ENCODE results near the gene EPN1. TPM values are rescaled to one million over a fixed set of nuclear protein-coding genes. Genes with fewer than 3 reads are reported as not detected.

The EPN1 gene
- total and polyA plus RNA-seq, 2 of the 13 experiments (the other 11 are each of a cell fraction or from before 2014, with no cell fraction given): 28.9 to 31.7 TPM

DNA sequence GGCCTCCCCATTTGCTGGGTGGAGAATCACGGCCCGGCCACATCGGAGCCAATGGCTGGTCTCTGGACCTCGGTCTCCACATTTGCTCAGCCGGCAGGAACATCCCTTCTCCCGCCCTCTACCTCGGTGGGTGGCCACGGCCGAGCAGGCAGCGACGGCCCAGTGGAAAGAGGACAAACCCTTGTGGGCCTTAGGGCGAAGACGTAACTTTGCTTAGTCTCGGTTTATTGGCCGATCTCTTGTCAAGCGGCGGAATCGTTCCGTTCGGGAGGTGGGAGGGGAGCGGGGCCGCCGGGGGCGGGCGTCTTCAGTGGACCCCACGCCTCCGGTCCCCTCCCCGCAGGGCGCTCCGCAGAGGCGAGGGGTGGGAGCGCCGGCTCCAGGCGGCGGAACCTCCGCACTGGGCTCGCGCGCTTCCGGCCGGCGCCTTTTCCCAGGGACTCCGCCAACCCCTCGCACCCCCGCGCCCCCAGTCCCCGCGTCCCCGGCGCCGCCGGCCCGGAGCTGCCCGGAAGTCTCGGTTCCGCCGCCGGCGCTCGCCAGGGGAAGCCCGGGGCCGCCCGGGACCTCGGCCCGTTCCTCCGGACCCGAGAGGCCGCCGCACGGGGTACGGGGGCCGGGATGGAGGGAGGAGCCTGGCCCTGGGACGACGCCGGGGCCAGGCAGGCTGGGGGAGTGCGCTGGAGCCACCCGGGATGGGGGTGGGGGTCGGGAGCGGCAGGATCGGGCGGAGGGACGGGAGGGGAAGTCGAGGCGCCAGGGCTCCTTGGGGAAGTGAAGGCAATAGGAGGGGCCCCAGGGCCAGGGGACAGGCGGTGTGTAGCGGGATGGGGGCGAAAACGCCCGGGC, 34.2 kb upstream of the EPN1 start, which contains the start of gene ZNF580:
Gene ZNF580, plus strand, starts transcription at position 426 of the 849 bp plus-strand sequence. CDS start 1,507 bp downstream, outside the sequence.
- no peak within 1 kb of the TSS for H2AFZ ChIP-seq (ENCODE audit: low read length)
- peak within 1 kb of the TSS; percentile 84 for H3K9ac ChIP-seq (ENCODE audit: insufficient read depth, low read depth, low read length)
- in situ Hi-C loops (cut with HindIII; ENCODE audit: extremely low pct_ligation_motif_present, low pct_unique_long_range_greater_than_20kb) (no loop called here), intact Hi-C loops (cut with micrococcal nuclease; ENCODE audit: unreplicated experiment) (no loop called here)
- H3K4me1 ChIP-seq (ENCODE audit: insufficient read depth, low read length): peaks cover 58% of the 10 kb centered on the region
- ATAC-seq (peak; percentile 63), FAIRE-seq (no peak), DNase-seq (ENCODE audit: low spot score) (peak; percentile 40)
- H3K27ac ChIP-seq (ENCODE audit: extremely low read length, insufficient read depth, low read length): peak within 1 kb of the TSS; percentile 79
- no TSS peak for BruUV-seq (replicated peaks)
- peaks cover 0 to 10% of the 10 kb centered on the region in 2 experiments; a peak in 2 of 5 replicates for H3K36me3 ChIP-seq (replicated peaks in 1 of 2; ENCODE audit: control insufficient read depth in 1 of 2, insufficient read depth in 2 of 2, low read length in 2 of 2)
- peaks cover 49% of the 10 kb centered on the region for H3K79me2 ChIP-seq (ENCODE audit: insufficient read depth, low read length)
- H4K20me1 ChIP-seq (ENCODE audit: insufficient read depth, low read length): no peaks in the 10 kb centered on the region
- peak within 1 kb of the TSS; percentile 92 to 96 (median 92) for H3K4me3 ChIP-seq (replicated peaks in 1 of 3; ENCODE audit: insufficient read depth in 1 of 3, low read depth in 2 of 3, low read length in 3 of 3)
- CTCF ChIA-PET (ENCODE audit: low intra/inter-chr PET ratio, low total read pairs): no interaction called here
- no peaks in the 10 kb centered on the region; a peak in 1 of 5 replicates for H3K27me3 ChIP-seq (ENCODE audit: control insufficient read depth in 1 of 2, insufficient read depth in 2 of 2, low read length in 2 of 2)
- no peaks in the 10 kb centered on the region for H3K9me3 ChIP-seq (ENCODE audit: low read length)
- WGBS (ENCODE audit: low lambda C conversion rate): under 1% methylated on average over 50 of the region's 89 CpGs
- H3K4me2 ChIP-seq (ENCODE audit: low read depth, low read length): peak within 1 kb of the TSS; percentile 96
- POLR2A ChIA-PET: interaction anchor here (0.6 to 1.0 kb wide), 3 partner anchors 9 to 42 kb away, joined by 3 to 8 read pairs (median 3); partner anchors contain the start of genes FIZ1 and U2AF2
- TF ChIP-seq ZFP82 (CRISPR knock-in tag; IDR thresholded peaks at IDR 0.05; ENCODE audit: borderline replicate concordance) (peak; percentile 82; the same call in 1 of the 2 replicates), ZNF782 (CRISPR knock-in tag; IDR thresholded peaks at IDR 0.05; ENCODE audit: borderline replicate concordance) (0 out of 2 replicates have a peak, but pooled peaks have one; percentile 28), NCOA5 (CRISPR knock-in tag; IDR thresholded peaks at IDR 0.05) (0 out of 2 replicates have a peak, but pooled peaks have one; percentile 16), ZFP36L2 (CRISPR knock-in tag; IDR thresholded peaks at IDR 0.05) (no peak), ZNF850 (CRISPR knock-in tag; conservative IDR thresholded peaks at IDR 0.05) (0 out of 2 replicates have a peak, but pooled peaks have one; percentile 78), CHD2 (IDR thresholded peaks at IDR 0.05; ENCODE audit: low read depth, low read length) (no peak), ZNF124 (CRISPR knock-in tag; IDR thresholded peaks at IDR 0.05) (peak; percentile 60; the same call in 1 of the 2 replicates), SRSF4 (IDR thresholded peaks at IDR 0.05; ENCODE audit: low read depth, low read length, poor library complexity, severe bottlenecking) (no peak), SP140L (CRISPR knock-in tag; IDR thresholded peaks at IDR 0.05; ENCODE audit: borderline replicate concordance) (no peak), ZNF431 (CRISPR knock-in tag; IDR thresholded peaks at IDR 0.05; ENCODE audit: borderline replicate concordance, low read depth) (peak; percentile 85), ZMAT3 (CRISPR knock-in tag; conservative IDR thresholded peaks at IDR 0.05) (0 out of 2 replicates have a peak, but pooled peaks have one; percentile 62), PPARG (CRISPR knock-in tag; conservative IDR thresholded peaks at IDR 0.05) (no peak), RFXANK (CRISPR knock-in tag; IDR thresholded peaks at IDR 0.05) (no peak), HNRNPK (IDR thresholded peaks at IDR 0.05; ENCODE audit: low read depth, low read length, poor library complexity, severe bottlenecking) (peak; percentile 82)
- TF ChIP-seq, protein P1, sequence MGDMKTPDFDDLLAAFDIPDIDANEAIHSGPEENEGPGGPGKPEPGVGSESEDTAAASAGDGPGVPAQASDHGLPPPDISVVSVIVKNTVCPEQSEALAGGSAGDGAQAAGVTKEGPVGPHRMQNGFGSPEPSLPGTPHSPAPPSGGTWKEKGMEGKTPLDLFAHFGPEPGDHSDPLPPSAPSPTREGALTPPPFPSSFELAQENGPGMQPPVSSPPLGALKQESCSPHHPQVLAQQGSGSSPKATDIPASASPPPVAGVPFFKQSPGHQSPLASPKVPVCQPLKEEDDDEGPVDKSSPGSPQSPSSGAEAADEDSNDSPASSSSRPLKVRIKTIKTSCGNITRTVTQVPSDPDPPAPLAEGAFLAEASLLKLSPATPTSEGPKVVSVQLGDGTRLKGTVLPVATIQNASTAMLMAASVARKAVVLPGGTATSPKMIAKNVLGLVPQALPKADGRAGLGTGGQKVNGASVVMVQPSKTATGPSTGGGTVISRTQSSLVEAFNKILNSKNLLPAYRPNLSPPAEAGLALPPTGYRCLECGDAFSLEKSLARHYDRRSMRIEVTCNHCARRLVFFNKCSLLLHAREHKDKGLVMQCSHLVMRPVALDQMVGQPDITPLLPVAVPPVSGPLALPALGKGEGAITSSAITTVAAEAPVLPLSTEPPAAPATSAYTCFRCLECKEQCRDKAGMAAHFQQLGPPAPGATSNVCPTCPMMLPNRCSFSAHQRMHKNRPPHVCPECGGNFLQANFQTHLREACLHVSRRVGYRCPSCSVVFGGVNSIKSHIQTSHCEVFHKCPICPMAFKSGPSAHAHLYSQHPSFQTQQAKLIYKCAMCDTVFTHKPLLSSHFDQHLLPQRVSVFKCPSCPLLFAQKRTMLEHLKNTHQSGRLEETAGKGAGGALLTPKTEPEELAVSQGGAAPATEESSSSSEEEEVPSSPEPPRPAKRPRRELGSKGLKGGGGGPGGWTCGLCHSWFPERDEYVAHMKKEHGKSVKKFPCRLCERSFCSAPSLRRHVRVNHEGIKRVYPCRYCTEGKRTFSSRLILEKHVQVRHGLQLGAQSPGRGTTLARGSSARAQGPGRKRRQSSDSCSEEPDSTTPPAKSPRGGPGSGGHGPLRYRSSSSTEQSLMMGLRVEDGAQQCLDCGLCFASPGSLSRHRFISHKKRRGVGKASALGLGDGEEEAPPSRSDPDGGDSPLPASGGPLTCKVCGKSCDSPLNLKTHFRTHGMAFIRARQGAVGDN (CRISPR knock-in tag; IDR thresholded peaks at IDR 0.05): peak; percentile 80
- TF ChIP-seq, protein P2, sequence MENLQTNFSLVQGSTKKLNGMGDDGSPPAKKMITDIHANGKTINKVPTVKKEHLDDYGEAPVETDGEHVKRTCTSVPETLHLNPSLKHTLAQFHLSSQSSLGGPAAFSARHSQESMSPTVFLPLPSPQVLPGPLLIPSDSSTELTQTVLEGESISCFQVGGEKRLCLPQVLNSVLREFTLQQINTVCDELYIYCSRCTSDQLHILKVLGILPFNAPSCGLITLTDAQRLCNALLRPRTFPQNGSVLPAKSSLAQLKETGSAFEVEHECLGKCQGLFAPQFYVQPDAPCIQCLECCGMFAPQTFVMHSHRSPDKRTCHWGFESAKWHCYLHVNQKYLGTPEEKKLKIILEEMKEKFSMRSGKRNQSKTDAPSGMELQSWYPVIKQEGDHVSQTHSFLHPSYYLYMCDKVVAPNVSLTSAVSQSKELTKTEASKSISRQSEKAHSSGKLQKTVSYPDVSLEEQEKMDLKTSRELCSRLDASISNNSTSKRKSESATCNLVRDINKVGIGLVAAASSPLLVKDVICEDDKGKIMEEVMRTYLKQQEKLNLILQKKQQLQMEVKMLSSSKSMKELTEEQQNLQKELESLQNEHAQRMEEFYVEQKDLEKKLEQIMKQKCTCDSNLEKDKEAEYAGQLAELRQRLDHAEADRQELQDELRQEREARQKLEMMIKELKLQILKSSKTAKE (CRISPR knock-in tag; IDR thresholded peaks at IDR 0.05; ENCODE audit: borderline replicate concordance): 0 out of 2 replicates have a peak, but pooled peaks have one; percentile 50
